GM19238 (cell line): ENCODE results near the gene SLC12A4.
"Not testable (repeated sequence)": the region's sequence is repeated elsewhere in the genome, so short reads cannot be mapped to it uniquely, and the experiment has no call there.

Experiments
- DNase-seq: peaks from one replicate; pipeline ENCODE4 v3.0.0; 2011; ENCODE audit warnings: low spot score; ENCODE audit not compliant: insufficient read length

Gene SLC12A4

DNA sequence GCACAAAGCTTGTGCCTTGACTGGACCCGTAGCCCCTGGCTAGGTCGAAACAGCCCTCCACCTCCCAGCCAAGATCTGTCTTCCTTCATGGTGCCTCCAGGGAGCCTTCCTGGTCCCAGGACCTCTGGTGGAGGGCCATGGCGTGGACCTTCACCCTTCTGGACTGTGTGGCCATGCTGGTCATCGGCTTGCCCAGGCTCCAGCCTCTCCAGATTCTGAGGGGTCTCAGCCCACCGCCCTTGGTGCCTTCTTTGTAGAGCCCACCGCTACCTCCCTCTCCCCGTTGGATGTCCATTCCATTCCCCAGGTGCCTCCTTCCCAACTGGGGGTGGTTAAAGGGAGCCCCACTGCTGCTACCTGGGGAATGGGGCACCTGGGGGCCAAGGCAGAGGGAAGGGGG is 40.3 kb downstream of the SLC12A4 start:
- DNase-seq = no peak

DNA sequence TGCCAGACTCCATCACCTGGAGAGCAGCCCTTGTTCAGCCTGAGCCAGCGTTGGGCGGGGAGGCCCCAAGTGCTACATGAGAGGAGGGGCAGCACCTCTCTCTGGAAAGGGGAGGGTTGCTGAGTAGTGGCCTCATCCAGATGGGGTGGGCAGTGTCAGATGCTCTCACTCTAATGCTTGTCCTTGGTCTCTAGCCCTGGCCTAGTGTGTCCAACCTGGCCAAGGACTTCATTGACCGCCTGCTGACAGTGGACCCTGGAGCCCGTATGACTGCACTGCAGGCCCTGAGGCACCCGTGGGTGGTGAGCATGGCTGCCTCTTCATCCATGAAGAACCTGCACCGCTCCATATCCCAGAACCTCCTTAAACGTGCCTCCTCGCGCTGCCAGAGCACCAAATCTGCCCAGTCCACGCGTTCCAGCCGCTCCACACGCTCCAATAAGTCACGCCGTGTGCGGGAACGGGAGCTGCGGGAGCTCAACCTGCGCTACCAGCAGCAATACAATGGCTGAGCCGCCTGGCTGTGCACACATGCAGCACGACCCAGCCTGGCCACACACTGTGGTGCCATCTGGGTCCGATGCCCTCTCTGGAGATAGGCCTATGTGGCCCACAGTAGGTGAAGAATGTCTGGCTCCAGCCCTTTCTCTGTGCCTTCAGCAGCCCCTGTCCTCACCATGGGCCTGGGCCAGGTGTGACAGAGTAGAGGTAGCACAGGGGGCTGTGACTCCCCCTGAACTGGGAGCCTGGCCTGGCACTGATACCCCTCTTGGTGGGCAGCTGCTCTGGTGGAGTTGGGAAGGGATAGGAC is 41.1 kb downstream of the SLC12A4 start:
- DNase-seq = no peak

DNA sequence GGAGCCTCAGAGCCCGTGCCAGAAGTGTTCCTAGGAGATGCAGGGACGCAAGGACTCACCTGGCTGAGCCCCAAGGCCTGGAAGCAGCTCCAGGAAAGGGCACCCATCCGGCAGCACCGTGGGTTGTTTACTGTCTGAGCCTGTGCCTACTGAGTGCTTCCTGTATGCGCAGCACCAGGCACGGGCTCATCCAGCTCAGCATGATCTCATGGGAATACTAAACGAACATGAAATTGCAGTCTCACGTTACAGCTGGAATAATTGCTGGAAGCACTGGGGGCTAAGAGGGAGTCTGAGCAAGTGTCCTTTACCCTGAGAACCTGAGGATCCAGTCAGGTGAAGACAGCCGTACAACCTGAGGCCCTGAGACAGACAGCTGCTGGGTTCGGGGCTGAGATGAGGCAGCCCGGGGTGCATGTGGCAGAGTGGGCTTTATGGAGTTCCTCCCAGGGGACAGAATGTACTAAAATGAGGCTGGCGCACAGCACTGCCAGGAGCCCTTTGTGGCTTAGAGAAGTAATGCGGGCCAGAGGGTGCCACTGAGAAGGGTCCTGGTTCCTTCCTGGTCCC is 42.2 kb downstream of the SLC12A4 start:
- no peak for DNase-seq

DNA sequence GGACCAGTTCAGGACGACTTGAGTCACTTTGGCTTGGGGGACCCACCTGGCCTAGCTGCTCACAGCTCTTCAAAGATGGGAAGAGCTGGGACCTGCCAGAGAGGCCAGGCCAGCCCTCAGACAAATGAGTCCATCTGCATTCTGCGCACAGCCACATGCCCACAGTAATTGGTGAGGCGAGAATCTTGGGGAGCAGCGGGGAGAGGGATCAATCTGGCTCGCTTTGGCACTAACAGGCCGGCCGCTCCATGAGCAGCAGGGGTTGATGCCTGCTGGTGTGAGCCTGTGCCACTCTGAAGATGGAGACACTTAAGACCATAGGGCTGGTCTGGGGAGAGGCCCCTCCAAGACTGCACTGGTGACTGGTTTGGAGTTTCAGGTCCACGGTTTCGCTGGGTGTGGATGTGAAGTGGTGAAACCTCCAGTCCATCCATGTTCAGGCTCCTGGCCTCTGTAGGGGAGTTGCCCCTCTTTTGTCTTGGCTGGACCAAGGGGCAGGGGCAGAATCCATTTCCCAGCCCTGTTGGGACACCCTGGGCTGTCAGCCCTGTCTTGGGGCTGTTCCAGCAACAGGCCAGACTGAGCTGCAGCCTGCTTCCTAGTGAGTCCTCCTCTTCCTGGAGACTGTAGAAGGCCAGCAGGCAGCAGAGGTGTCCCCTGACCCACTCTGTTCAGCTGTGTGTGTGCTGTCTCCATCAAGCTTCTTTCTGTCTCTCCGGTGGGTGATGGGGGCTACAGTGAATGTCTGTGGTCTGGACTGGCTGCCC is 44.1 kb downstream of the SLC12A4 start:
- DNase-seq = no peak

DNA sequence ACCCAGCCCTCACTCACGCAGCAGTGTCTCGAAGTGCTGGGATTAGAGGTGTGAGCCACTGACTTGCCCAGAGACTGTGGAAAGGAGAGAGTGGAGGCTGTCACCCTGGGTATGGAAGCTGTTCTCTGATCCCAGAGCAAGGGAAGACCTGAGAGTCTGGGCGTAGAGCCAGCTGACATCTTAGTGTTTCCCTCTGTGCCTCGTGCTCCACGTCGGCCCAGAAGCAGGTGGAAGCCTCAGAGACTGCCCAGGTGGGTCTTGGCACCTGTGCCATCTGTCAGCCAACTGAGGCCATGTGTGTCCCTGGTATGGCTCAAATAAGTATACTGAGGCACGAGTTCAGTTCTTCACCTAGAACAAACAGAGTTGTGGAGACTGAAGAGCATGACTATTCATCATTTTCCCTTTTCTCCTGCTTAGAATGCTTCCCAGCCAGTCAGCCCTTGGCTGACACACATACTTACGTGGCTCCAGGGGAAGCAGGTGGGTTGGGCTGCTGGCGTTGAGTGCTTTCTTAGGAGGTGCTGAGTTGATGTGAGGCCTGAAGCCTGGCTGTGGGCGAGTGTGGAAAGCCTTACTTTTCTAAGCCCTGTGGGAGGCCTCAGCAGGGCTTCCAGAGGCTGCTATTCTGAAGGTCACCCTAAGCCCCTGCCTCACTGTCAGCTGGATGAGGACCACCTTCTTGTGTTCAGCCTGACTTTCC is 44.9 kb downstream of the SLC12A4 start:
- no peak for DNase-seq

DNA sequence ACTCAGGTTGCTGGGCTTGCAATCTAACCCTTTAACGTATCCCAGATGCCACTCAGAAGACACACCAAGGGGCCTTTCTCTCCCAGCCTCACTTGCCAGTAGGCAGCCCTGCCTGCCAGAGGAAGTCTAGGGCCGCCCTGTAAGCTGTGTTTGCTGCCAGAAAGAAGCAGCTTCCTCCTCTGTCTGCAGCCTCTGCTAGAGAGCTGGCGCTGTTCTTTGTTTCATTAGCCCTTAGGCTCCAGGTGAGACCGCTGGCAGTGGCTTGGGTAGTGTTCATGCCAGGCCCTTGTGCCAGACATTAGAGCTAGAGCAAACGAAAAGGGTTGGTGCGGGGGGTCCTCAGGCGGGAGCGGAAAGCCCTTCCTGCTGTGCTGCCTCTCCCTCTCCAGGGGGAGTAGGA is 45.7 kb downstream of the SLC12A4 start:
- DNase-seq = no peak

DNA sequence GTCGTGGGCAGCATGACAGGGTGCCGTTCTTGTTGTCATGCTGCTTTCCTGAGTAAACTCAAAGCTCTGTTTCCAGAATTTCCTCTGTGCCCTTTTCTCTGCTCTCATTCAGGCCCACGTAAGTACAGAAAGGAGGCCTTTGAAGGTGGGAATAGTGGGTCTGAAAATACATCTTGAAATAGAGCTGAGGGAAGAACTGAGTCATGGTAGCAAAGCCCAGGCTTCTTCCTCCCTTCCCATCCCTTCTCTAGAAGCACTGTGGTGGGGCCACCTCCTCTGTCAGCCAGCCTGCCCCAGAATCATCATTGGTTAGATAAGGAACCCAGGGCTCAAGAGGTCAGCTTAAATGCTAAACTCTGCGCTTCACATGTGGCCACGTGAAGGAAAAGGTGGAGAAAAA is 46.2 kb downstream of the SLC12A4 start:
- DNase-seq = no peak

DNA sequence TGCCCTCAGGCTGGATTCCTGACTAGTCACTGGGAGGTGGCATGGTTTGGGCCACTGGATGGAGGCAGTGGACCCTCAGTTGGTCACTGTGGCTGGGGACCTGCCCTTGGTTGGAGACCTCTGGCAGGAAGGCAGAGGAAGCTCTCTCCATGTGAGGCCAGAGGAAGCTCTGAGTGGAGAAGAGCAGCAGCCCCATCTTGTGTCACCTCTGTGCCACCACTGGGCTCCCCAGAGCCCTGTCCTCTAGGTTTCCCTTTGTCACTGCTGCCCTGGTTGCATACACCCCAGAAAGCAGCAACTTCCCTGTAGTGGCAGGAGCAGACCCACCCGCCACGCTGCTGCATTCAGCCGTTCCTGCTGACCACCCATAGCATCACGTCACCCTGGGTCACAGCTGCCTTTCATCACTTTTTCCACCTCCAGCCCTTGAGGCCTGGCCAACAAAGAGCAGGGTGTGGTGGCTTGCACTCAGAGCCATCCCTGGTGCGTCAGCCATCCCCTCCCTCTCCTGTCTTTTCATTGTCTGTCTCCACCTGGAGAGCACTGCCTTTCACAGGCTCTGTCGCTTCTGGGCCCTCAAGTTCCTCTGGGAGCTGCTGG is 48.7 kb downstream of the SLC12A4 start:
- DNase-seq = no peak

DNA sequence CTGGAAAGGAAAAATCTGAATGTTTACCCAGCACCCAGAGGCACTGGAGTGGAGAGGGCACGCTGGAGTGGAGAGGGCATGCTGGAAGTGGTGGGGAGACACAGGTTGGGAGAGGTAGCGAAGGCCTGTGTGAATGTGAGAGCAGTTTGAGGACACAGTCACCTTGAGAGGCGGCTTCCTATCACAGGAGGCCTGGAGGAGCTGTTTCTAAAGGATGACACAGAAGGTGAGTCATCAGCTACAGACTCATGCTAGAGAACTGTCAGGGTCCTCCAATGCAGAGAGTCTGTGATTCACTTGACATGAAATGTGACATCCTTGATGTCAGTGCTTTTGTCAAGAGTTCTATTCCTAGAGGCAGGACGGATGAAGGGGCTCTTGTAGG is 50.6 kb downstream of the SLC12A4 start:
- no peak for DNase-seq

DNA sequence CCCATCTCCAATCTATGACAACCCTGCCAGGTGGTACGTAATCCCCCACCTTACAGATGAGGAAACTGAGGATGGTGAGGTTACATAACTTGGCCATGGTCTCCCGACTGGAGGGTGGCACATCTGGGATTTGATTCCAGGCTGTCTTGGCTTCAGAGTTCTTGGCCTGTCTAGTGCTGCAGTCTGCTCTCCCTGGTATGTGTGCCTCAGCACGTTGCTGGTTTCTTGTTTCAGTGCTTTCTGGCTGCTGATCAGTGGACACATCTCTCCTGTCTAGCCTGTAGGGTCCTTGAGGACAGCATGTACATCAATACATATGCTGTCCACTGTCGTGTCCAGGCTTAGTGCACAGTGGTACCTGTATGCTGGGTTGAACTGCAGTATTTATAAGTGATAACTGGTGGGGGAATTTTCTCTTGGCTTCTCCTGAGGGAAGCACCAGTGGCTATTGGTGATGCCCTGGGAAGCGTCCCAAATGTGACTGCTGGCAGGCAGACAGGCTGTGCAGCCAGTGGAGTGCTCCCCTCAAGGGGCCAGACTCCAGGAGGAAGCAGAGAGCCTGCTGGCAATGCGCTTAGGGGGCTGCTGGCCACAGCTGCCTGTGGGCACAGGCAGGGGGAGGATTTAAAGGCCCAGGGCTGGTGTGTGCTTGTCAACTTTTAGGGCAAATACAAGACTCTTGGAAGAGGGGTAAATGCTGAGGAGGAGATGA is 51.1 kb downstream of the SLC12A4 start:
- DNase-seq = no peak

DNA sequence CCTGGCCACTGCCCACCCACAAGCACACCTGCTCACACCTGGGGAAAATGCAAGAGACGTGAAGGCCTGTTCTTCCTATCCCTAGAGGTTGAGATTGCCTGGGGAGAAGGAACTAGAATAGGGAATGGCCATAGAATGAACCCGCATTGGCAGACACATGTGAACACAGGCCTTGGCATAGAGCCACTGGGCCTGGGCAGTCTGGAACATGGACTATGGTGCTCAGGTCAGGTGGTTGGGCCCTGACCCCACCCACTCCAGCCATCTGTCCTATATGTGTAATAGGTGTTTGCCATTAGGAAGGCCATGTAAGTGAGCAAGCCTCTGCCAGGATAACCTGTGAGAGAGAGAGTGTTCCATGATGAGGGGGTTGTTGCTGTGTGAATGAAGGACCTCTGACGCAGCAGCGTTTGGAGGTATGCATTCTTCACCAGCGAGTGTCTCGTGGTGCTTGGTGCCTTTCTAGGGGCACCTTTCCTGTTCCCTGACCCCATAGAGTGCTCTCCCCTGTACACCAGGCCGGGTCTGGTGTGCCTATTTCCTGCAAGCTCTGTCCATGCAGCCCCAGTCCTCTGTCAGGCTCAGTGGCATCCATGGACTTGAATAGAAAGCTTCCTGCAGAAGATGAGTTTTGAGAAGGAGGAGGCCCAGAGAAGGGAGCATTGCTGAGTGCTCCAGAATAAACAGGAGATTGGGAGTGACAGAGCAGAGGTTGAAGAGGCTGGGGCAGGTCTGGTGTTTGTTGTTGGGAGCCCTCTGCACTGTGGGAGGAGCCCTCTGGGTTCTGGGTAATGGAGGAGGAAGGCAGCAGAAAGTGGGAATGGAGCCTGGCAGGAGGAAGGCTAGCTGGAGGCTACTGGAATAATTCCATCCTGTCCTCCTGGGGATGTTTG is 52.4 kb downstream of the SLC12A4 start:
- DNase-seq = no peak

DNA sequence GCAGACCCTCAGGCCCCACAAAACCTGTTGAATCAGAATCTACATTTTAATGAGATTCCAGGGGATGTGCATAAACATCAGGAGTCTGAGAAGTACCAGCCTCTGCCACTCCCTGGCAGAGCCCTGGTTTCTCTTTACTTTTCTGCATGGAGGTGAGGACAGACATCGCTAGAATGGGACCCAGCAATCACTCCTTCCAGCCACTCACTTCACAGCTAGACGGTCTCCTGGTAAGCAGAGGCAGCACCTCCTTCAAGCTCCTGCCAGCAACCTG is 53.0 kb downstream of the SLC12A4 start:
- not testable (repeated sequence) for DNase-seq

DNA sequence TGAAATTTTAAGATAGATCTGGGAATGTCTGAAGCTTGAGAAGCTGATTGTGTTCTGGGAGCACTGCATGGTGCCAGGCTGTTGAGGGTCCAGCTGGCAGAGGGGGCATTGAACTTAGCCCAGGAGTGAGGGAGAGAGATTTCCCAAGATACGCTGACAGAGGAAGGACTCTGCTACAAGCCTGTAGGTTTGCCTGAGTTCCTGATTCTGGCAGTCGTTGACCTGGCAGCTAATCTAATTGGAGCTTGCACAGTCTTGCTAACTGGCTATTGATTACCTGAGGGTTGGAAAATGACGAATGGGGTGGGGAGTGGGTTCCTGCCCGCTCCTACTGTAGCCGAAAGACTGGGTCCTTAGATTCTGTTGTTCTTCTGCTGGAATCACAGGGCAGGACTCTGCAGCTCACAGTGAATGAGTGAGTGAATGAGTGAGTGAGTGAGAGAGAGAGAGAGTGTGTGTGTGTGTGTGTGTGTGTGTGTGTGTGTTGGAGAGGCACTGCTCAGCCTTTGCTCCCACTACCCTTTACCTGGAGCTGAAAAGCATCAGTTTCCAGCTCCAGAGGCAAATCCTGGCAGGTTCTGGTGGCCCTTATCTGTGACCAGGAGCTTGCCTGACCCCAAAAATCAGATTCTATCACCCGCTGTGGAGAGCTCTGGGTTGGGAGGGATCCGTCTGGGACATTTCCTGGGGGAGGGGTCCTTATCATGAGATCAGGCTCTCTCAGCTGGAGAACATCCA is 53.5 kb downstream of the SLC12A4 start:
- DNase-seq = no peak

DNA sequence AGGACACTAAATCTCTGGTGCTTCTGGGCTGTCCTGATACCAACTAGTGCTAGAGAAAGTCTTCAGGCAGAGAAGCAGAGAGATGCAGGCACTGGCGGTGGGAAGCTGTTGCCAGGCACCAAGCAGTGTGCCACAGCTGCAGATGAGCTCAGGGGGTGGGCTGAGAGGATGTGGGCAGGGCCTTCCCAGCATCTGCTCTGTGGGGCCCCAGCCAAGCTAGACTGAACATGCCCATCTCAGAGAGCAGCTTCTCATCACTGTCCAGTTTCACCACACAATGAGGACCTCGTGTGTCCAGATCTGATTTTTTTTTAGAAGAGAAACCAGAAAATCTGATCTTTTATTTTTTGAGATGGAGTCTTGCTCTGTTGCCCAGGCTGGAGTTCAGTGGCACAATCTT is 58.3 kb downstream of the SLC12A4 start:
- no peak for DNase-seq

DNA sequence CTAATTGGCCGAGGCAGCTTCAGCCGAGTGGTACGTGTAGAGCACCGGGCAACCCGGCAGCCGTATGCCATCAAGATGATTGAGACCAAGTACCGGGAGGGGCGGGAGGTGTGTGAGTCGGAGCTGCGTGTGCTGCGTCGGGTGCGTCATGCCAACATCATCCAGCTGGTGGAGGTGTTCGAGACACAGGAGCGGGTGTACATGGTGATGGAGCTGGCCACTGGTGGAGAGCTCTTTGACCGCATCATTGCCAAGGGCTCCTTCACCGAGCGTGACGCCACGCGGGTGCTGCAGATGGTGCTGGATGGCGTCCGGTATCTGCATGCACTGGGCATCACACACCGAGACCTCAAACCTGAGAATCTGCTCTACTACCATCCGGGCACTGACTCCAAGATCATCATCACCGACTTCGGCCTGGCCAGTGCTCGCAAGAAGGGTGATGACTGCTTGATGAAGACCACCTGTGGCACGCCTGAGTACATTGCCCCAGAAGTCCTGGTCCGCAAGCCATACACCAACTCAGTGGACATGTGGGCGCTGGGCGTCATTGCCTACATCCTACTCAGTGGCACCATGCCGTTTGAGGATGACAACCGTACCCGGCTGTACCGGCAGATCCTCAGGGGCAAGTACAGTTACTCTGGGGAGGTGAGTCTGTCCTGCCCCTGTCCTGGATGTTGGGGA is 59.2 kb downstream of the SLC12A4 start:
- no peak for DNase-seq

DNA sequence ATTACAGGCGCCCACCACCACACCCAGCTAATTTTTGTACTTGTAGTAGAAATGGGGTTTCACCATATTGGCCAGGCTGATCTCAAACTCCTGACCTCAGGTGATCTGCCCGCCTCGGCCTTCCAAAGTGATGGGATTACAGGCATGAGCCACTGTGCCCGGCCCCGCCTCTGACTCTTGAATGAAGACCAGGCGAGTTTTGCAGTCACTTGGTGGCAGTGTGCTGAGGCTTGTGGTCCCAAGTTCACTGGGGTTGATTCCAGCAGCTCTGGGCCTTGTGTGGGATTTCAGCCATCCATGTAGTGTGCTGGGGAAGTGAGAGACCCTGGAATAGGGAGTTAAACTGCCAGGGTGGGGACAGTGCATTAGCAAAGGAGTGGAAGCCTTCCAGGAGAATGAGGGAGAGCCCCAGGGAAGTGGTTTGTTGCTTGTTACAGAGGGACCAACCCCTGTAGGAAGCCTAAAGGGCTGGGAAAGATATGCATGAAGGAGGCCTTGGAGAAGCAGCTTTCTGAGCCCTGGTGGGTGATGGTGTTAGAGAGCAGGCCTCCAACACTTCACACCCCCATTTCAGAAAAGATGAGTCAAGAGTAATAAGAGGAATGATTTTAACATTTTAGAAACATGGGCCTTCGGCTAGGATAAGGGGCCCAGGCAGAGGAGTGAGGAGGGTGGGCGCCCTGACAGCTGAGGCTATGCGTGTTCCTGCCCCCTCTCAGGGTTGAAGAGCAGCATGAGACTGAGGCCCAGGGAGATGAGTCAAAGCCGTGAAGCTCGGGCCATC is 60.8 kb downstream of the SLC12A4 start:
- DNase-seq = no peak

DNA sequence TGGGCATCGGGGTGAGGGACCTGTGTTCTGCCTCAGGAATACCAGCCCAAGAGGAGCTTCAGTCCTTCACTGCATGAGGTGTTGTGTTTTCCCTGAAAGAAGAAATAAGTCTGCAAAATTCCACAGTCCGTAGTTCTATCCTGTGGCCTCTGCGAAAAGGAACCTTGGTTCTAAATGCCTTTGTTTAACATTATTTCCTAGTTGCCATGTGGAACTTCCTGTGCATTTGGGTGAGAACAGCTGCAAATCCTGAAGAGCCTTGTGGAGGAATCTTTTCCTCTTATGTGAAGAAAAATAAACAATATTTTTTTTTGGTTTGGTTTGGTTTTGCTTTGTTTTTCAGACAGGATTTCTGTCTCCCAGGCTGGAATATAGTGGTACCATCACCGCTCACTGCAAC is 65.6 kb downstream of the SLC12A4 start:
- no peak for DNase-seq

DNA sequence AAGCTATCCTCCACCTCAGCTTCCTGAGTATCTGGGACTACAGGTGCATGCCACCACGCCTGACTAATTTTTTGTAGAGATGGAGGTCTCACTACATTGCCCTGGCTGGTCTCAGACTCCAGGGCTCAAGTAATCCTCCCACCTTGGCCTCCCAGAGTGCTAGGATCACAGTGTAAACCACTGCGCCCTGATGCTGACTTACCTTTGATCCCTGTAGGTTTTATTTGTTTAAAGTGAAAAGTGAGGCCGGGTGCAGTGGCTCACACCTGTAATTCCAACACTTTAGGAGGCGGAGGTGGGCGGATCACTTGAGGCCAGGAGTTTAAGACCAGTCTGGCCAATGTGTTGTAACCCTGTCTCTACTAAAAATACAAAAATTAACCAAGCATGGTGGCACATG is 66.7 kb downstream of the SLC12A4 start:
- no peak for DNase-seq
